GM13977 (cell line): ENCODE measurements around the gene DNASE1L3.

ENCODE experiments used
- DNase-seq: peaks from one replicate; pipeline ENCODE4 v3.0.0; 2012; ENCODE audit warnings: low spot score
- CTCF ChIP-seq: IDR thresholded peaks from 2 replicates; pipeline ENCODE4 v1.5.1; 2012; ENCODE audit warnings: mild to moderate bottlenecking, control low read depth; ENCODE audit not compliant: insufficient read depth; ENCODE audit errors: extremely low read depth, missing control alignments
- in situ Hi-C: fragments of 300-500 bp; cut with MboI; formaldehyde crosslinking; loops from one replicate; pipeline ENCODE4 v1.12.0; 2022; ENCODE audit warnings: low sequenced_read_pairs, low pct_unique_long_range_greater_than_20kb, mixed read lengths, inconsistent platforms; ENCODE audit not compliant: unreplicated experiment

DNASE1L3 gene

DNA sequence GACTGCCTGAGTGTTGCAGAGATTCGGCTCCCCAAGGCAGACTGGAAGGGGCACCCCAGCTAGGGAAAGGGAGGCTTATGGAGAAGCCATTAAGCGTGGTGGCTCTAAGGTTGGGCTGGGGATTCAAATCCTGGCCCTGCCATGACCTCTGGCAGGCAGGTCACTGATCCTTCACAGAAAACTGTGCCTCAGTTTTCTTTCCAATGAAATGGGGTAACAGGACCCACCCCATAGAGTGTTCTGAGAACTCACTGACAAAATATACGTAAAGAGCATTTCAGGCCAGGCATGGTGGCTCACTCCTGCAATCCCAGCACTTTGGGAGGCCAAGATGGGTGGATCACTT, 34.6 kb downstream of the DNASE1L3 start:
- no peak for TF ChIP-seq CTCF
- no peak for DNase-seq
- in situ Hi-C loops = no loop called here

DNA sequence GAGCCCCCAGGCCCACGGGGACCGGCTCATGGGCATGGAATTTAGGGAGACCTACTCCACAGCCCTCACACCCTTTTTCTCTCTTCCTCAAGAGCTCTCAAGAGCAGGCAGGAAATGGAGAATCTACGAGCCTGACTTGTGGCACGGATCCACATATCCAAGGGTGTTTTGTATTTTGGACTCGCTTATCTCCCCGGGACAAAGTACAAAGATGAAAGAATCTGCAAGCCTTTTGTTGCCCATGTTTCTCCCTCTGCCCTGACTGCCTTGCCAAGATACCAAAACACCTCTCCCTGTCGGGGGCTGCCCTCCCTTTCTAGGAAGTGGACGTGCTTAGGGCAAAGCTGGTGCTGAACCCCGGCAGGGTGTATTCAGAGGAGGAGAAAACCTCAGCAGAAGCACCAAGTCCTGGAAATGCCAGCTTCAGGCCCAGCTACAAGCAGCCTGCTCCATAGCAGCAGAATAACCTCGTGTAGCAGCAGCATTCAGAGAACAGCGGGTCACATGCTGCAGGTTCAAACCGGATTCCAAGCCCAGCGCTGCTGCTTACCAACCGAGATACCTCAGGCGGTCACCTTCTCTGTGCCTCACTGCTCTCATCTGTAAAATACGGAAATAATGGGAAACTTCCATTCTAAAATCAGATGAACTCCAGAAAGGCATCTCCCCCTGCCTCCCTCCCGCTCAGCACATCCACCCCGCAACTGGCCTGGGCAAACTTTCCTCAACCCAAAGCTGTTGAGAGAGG, 35.2 kb downstream of the DNASE1L3 start:
- in situ Hi-C loops = no loop called here
- no peak for DNase-seq
- no peak for TF ChIP-seq CTCF

DNA sequence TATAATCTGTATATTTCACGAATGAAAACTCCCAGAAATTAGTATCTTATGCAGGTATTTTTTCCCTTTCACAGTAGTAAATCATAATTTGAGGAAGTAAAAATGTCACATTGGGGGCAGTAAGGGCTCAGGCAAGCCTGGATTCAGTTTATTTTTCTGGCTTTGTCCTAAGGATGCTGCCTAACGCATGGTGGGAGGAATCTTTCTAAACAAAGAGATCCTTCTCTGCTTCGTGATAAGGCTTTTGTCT, 35.7 kb downstream of the DNASE1L3 start:
- no peak for DNase-seq
- in situ Hi-C loops = no loop called here
- TF ChIP-seq CTCF = no peak

- in situ Hi-C loops = loop anchor here (25.0 kb wide), 1 partner anchor 162 kb away; the partner anchor contains the start of gene FLNB
- peak; percentile 61 for TF ChIP-seq CTCF
- peak; percentile 60 for DNase-seq
These were observed 36.9 kb downstream of the DNASE1L3 start for GRCh38 chr3:58173669-58174398.

- TF ChIP-seq CTCF = no peak
- in situ Hi-C loops = loop anchor here (25.0 kb wide), 1 partner anchor 161 kb away; the partner anchor contains the start of gene FLNB
- no peak for DNase-seq
These were observed 37.6 kb downstream of the DNASE1L3 start for GRCh38 chr3:58173029-58173668.

GRCh38 chr3:58171126-58171525, 39.6 kb downstream of the DNASE1L3 start:
- in situ Hi-C loops = loop anchor here (25.0 kb wide), 1 partner anchor 159 kb away; the partner anchor contains the start of gene FLNB
- TF ChIP-seq CTCF = no peak
- no peak for DNase-seq
